HG03432 (cell line): ENCODE data around the gene ANGPTL2.

Experiments used
- ATAC-seq: cut with Tn5 transposase; IDR thresholded peaks from one replicate; pipeline ENCODE4 v1.9.1; 2021; ENCODE audit warnings: mild to moderate bottlenecking, moderate library complexity; ENCODE audit not compliant: unreplicated experiment

Gene ANGPTL2

GRCh38 chr9:127055745-127056402, 66.6 kb downstream of the ANGPTL2 start:
- ATAC-seq, result no peak

- no peak for ATAC-seq
Observed at GRCh38 chr9:127053960-127054359, 68.5 kb downstream of the ANGPTL2 start.

- ATAC-seq, result no peak
Observed at GRCh38 chr9:127053057-127053821, 69.2 kb downstream of the ANGPTL2 start.

GRCh38 chr9:127051881-127052595, 70.4 kb downstream of the ANGPTL2 start:
- ATAC-seq, result no peak

GRCh38 chr9:127050591-127051001, 71.8 kb downstream of the ANGPTL2 start:
- ATAC-seq, result no peak

GRCh38 chr9:127050152-127050551, 72.3 kb downstream of the ANGPTL2 start:
- no peak for ATAC-seq

GRCh38 chr9:127049581-127049980, 72.9 kb downstream of the ANGPTL2 start:
- no peak for ATAC-seq

- ATAC-seq, result no peak
Observed at GRCh38 chr9:127049044-127049443, 73.4 kb downstream of the ANGPTL2 start.

GRCh38 chr9:127047971-127048370, 74.5 kb downstream of the ANGPTL2 start:
- no peak for ATAC-seq

GRCh38 chr9:127045148-127045547, 77.3 kb downstream of the ANGPTL2 start:
- ATAC-seq, result no peak

GRCh38 chr9:127039492-127039891, 82.9 kb downstream of the ANGPTL2 start:
- no peak for ATAC-seq

GRCh38 chr9:127038531-127038930, 83.9 kb downstream of the ANGPTL2 start:
- ATAC-seq, result no peak
